ENCODE measurements around the gene TMEM185B.
A peak's percentile ranks its signal among the peaks of the same experiment; 100 is the strongest.

Gene TMEM185B

DNA sequence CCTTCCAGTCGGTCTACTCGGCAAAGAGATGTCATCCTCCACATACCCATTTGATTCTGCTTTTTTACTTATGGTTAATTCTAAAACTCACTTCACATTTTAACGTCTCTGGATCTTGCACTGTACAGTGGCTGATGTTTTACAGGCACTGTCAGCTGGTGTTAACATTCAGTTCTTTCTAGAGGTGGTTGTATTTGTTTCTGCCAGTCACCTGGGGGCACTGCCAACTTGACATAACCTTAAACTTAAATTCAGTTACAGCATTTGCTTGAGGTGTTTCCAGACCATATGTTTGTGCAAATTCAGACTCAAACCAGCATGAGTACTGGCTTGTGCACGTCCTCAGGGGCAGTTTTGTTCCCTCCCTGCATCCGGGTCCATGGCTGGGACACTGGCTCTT is 5.3 kb upstream of the TMEM185B start:
- Mint-ChIP-seq H3K27ac (no peak overlapping the region), H3K27me3 (no peaks in the 10 kb centered on the region), H3K4me3 (no peak overlapping the region), H3K4me1 (peaks cover 95% of the 10 kb centered on the region), H3K9me3 (no peaks in the 10 kb centered on the region)
- DNase-seq: no peak
- no peak for ATAC-seq

DNA sequence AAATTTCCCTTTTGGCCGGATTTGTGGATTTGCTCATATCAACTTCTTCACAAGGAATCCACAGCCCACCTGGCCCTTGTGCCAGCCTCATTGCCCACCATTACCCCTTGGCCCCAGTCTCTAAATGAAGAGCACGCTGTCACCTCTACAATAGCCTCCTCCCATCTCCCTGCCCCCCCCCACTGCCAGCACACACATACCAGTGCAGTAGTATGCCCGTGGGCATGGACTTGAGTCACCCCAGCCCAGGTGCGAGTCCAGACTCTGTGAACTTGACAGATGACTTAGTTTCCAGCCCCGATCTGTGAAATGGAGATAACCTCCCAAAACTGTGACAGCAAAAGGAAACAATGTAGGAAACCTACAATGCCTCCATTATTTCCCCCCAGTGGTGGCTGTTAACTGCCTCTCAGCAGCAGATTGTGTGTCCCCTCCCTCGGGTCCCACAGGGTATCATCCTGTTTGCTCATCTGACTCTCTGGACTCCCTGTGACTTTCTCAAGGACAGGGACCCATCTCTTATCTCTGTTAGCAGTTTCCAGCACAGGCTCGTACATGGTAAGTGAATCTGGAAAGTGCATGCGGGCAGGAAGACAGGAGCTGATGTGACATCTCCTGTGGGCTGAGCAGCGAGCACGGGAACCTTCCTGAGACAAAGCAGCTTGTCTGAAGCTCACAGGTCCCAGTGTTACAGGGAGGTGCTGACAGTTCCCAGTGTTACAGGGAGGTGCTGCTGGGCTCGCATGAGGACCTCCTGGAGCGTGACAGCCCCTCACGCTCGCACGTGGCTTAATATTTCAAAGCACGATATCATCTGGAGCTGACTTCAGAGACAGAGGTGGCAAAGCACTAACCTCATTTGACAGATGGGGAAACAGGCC is 4.2 kb upstream of the TMEM185B start:
- H3K9me3 Mint-ChIP-seq: peaks cover 0 to 3% of the 10 kb centered on the region in 2 donors
- no peak for ATAC-seq
- H3K4me3 Mint-ChIP-seq: peak overlapping the region in 1 of 2 donors; percentile 20
- H3K4me1 Mint-ChIP-seq: peaks cover 88% of the 10 kb centered on the region
- peak overlapping the region in 1 of 2 donors; percentile 64 for H3K27ac Mint-ChIP-seq
- H3K27me3 Mint-ChIP-seq: no peaks in the 10 kb centered on the region
- no peak for DNase-seq

DNA sequence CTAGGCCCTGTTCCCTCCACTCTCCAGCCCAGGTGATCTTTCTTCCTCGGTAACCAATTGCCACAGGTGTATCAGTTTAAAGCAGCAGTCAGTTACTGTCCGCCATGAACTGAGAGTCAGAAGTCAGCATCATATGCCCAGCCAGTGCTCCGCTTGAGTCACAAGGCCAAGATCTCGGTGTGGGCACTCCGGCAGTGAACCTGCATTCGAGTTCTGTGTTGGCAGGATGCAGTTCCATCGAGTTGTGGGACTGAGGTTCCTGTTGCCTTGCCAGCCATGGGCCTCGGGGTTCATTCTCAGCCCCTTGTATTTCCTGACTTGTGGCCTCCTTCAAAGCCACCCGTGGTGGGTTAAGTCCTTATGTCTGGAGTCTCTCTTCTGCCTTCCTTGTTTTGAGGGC is 3.1 kb upstream of the TMEM185B start:
- H3K27ac Mint-ChIP-seq: no peak overlapping the region
- no peak overlapping the region for H3K4me3 Mint-ChIP-seq
- H3K4me1 Mint-ChIP-seq: peaks cover 89% of the 10 kb centered on the region
- no peak for ATAC-seq
- H3K9me3 Mint-ChIP-seq: peaks cover 0 to 8% of the 10 kb centered on the region in 2 donors
- DNase-seq: no peak
- H3K27me3 Mint-ChIP-seq: no peaks in the 10 kb centered on the region

DNA sequence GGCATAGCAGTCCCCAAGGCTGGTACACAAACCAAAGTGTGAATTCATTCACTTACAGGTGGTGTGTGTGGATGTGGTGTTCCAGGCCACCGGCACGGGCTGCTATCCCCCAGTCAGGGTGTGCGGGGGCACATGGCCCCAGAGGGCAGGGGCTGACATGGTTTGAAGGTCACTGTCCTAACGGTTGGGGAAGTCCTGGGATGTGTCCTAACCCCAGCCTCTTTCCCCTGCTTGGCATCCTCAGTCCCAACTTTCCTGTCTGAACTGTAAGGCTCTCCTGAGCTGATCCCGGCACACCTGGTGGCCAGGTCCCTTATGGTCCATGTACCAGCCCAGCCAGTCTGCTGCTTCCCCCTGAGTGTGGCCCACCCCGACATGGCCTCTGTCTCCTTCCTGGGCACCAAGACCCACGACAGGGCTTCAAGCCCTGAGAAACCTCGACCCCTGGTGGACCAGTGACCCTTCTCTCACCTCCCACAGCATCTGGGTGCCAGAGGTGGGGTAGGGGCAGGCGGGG is 2.4 kb upstream of the TMEM185B start:
- no peaks in the 10 kb centered on the region for H3K27me3 Mint-ChIP-seq
- no peak overlapping the region for H3K4me3 Mint-ChIP-seq
- no peak overlapping the region for H3K27ac Mint-ChIP-seq
- H3K4me1 Mint-ChIP-seq: peaks cover 89% of the 10 kb centered on the region
- DNase-seq: no peak
- ATAC-seq: no peak
- H3K9me3 Mint-ChIP-seq: peaks cover 5 to 8% of the 10 kb centered on the region in 2 donors

DNA sequence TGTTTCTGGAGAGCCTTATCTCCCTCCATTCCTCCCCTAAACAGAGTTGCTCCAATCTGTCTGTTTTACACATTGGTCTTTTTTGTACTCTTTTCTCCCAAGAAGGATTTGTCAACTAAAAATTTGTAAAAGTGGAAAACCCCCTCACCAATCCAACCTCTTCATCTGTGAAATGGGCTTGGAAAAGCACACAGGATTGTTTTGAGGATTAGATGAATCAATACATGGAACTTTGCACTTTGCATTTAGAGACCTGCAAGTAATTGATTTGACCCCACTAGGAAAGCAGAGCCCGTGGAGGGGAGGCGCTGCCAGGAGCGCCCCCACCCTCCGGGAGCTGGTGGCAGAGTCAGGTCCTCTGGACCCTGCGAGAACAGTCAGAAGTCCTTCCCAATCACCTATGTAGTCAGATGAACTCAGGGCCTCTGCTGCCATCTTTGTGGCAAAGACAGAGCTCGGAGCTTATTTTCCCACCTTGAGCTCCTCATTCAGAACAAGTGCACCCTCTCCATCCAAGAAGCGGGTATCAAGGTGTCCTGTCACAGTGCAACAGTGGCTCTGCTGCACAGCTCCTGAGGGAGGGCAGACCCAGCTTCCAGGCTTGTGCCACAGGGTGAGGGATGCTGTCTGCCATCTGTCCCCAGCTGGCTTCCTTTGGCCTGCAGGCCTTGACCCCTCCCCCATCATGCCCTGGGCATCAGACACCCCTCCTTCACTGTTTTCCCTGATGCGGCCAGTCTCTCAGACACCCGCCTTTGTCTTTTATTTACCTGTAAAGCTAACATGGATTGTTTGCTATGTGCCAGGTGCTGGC is 1.7 kb upstream of the TMEM185B start:
- H3K9me3 Mint-ChIP-seq: peaks cover 5 to 8% of the 10 kb centered on the region in 2 donors
- ATAC-seq: no peak
- H3K4me1 Mint-ChIP-seq: peaks cover 89% of the 10 kb centered on the region
- DNase-seq: no peak
- no peaks in the 10 kb centered on the region for H3K27me3 Mint-ChIP-seq
- no peak overlapping the region for H3K27ac Mint-ChIP-seq
- H3K4me3 Mint-ChIP-seq: peak overlapping the region; percentile 84 to 90

DNA sequence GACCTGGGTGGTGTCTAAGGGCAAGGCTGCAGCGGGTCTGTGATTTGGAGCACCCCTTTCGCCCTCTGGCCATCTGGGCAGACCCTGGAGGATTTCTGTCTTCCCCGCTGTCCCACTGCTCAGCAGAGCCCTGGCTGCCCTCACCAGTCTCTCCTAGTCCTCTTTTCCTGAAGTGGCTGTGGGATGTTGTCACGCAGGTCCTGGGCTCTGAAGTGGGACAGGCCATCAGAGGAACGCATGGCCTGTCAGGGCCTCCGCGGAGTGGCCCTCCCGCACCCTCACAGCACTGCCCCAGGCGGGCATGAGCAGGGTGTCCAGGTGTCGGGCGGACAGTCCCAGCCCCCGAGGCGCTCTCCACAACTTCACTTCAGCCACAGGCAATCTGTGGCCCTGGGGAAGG is 1.1 kb upstream of the TMEM185B start:
- DNase-seq: no peak
- peaks cover 88% of the 10 kb centered on the region for H3K4me1 Mint-ChIP-seq

DNA sequence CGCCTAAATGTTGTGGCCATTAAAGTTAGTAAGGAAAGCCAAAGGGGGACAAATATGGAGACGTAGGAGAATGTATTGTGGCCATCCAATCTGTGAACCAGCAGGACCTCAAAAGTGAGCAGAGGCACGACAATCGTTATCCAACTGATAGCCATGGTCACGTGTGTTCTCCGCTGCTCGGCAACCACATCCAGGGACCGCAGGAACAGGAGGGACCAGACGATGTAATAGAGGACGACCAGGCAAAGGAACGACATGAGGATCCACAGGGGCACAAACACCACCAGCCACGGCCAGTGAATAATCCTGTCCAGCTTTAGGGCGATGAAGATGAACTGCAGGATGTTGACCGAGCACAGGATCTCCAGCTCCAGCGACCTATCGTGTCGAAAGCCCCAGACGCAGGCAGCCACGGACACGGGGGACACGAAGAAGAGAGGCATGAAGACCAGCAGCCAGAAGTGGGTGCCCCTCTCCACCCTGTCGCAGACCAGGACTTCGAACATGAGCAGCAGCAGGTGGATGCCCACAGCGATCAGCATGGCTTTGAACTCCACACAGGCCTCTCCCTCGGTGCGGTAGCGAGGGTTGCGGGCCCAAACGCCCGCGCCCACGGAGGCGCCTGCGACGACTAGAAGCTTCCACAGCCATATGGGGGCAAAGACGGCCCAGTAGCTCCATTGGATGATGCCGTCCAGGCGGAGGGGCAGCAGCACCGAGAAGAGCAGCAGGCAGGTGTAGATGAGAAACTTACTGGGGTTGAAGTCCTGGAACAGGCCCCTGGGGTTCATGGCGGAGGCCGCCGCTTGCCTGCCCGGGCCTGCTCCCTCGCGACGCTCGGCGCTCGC is 790 bp downstream of the TMEM185B start:
- Mint-ChIP-seq H3K9me3 (peaks cover 5 to 12% of the 10 kb centered on the region in 2 donors), H3K27me3 (no peaks in the 10 kb centered on the region), H3K27ac (peak overlapping the region; percentile 88 to 89), H3K4me3 (peak overlapping the region; percentile 79 to 84), H3K4me1 (peaks cover 69% of the 10 kb centered on the region)
- DNase-seq (no peak), ATAC-seq (peak; percentile 9)

More for the DNA sequence above, 1.1 kb upstream of the TMEM185B start:
- Mint-ChIP-seq H3K27ac (peak overlapping the region in 1 of 2 donors; percentile 13), H3K9me3 (peaks cover 5 to 8% of the 10 kb centered on the region in 2 donors), H3K4me3 (peak overlapping the region; percentile 84 to 90), H3K27me3 (no peaks in the 10 kb centered on the region)
- ATAC-seq: no peak

DNA sequence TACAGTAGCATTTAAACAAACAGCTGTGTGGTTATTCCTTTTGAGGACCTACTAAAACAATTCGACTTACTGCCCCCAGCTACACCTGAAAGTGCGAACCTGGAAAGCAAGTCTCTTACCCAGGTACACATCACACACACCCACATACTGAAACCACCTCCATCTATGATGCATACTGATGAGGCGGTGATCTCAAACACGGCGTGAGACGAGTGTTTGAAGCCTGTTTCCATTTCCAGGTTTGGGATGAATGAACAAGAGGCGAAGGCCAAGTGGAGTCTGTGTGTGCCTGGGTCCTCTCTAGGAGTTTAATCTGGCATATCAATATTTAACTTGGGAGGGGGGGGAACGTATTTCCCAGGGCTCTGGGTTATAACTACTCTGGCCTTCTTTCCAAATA is 1.6 kb downstream of the TMEM185B start:
- Mint-ChIP-seq H3K27me3 (no peaks in the 10 kb centered on the region), H3K27ac (peak overlapping the region; percentile 81 to 88), H3K4me3 (peak overlapping the region; percentile 79 to 84), H3K4me1 (peaks cover 61% of the 10 kb centered on the region), H3K9me3 (peaks cover 9 to 18% of the 10 kb centered on the region in 2 donors)
- DNase-seq: no peak
- no peak for ATAC-seq

DNA sequence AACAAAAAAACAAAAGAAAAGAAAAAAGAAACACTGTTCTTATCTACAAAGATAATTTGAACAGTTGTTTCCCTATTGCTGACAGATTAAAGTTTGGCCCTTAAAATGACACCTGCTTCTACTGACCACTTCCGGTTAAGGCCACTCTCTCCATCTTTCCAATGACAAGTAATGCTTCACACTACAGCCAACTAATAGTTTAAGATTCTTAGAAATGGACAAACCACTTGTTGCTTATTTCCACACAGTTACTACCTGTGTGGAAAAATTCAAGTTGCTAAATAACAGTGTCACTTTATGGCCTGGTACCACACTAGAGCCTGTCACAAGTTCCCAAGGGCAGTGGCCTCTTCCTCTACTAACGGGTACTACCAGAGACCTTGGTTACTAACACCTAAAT is 2.4 kb downstream of the TMEM185B start:
- Mint-ChIP-seq H3K4me3 (peak overlapping the region; percentile 29 to 51), H3K27me3 (no peaks in the 10 kb centered on the region), H3K4me1 (peaks cover 54% of the 10 kb centered on the region), H3K27ac (peak overlapping the region; percentile 44 to 78), H3K9me3 (peaks cover 18 to 27% of the 10 kb centered on the region in 2 donors)
- DNase-seq: no peak
- no peak for ATAC-seq

DNA sequence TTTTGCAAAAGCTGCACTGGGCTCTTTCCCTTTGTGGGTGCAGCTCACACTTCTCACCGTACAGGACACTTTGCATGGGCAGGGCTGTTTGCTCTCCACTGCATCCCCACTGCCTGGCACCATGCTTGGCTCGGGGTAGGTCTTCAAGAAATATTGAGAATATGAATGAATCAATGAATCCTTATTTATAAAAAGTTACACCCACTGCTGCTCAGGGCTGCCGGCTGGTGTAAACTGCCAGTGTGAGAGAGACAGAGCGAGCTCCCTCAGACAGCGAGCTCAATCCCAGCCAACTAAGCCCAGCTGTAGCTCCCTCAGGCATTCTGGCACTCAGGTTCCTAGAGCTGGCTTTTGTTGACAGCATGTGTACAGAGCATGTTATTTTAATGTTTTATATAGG is 3.4 kb downstream of the TMEM185B start:
- Mint-ChIP-seq H3K4me3 (no peak overlapping the region), H3K9me3 (peaks cover 18 to 28% of the 10 kb centered on the region in 2 donors), H3K27me3 (no peaks in the 10 kb centered on the region), H3K4me1 (peaks cover 46% of the 10 kb centered on the region), H3K27ac (no peak overlapping the region)
- DNase-seq (peak in 1 of 2 donors; percentile 1), ATAC-seq (no peak)

DNA sequence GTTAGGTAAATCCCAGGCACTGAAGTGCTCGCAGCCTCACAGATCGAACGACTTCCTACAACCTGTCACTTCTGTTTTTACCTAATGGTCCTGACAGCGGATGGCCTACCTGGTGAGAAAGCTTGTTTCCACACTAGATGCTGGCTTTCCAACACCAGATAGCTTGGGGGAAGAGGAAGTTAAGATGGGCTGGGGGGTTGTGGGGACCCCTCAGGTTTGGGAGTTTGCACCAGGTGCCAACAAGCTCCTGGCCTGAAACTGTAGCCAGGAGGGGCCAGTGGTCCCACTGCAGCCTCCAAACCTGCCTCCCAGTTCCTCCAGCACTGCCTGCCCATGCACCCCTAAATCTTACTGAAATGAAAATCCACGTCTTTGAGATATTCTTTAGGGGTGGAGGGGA is 3.9 kb downstream of the TMEM185B start:
- no peaks in the 10 kb centered on the region for H3K27me3 Mint-ChIP-seq
- no peak overlapping the region for H3K27ac Mint-ChIP-seq
- H3K4me1 Mint-ChIP-seq: peaks cover 41% of the 10 kb centered on the region
- no peak overlapping the region for H3K4me3 Mint-ChIP-seq
- ATAC-seq (no peak), DNase-seq (peak in 1 of 2 donors; percentile 4)
- peaks cover 18 to 28% of the 10 kb centered on the region in 2 donors for H3K9me3 Mint-ChIP-seq

DNA sequence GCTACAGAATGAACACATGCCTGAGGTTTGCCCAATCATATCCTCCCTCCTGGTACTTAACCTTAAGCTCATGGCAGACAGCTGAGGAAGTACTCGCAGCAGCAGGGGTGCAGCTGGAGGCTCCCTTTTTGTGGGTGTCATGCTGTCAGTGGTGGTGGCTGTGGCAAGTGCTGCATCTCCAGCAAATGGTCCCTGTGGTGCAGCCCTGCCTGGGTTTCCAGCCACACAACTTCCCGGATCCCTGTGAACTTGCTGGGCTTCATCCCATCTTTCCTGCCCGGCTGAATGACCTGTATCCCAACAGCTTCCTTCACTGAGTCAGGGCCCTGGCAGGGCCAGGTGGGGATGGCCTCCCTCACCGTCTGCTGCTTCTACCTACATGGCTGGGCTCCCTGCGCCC is 5.0 kb downstream of the TMEM185B start:
- DNase-seq (peak in 1 of 2 donors; percentile 1), ATAC-seq (no peak)
- Mint-ChIP-seq H3K4me1 (peaks cover 33% of the 10 kb centered on the region), H3K27ac (no peak overlapping the region), H3K9me3 (peaks cover 18 to 28% of the 10 kb centered on the region in 2 donors), H3K27me3 (no peaks in the 10 kb centered on the region), H3K4me3 (no peak overlapping the region)

DNA sequence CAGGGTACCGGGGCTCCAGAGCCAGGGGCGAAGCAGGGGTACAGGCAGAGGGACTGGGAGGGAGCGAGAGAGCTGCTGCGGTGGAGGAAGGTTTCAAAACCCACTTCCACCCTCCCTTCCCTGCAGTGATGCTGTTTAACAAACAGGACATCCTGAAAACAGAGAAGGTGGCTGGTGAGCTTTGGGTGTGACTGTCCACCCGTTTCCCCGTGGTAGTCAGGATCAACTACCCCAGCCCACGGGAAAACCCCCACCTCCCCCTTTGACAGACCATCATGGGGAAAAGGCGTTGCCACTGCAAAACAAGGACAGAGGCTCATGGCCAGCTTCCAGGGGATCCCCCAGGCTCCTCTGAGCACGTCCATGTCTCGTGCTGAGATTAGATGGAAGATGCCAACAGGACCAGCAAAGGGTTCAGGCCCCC is 12.9 kb downstream of the TMEM185B start:
- ATAC-seq (peak; percentile 67), DNase-seq (no peak)
- Mint-ChIP-seq H3K27me3 (no peaks in the 10 kb centered on the region), H3K27ac (peak overlapping the region in 1 of 2 donors; percentile 83), H3K4me1 (no peaks in the 10 kb centered on the region), H3K9me3 (no peaks in the 10 kb centered on the region), H3K4me3 (peak overlapping the region; percentile 12 to 57)

DNA sequence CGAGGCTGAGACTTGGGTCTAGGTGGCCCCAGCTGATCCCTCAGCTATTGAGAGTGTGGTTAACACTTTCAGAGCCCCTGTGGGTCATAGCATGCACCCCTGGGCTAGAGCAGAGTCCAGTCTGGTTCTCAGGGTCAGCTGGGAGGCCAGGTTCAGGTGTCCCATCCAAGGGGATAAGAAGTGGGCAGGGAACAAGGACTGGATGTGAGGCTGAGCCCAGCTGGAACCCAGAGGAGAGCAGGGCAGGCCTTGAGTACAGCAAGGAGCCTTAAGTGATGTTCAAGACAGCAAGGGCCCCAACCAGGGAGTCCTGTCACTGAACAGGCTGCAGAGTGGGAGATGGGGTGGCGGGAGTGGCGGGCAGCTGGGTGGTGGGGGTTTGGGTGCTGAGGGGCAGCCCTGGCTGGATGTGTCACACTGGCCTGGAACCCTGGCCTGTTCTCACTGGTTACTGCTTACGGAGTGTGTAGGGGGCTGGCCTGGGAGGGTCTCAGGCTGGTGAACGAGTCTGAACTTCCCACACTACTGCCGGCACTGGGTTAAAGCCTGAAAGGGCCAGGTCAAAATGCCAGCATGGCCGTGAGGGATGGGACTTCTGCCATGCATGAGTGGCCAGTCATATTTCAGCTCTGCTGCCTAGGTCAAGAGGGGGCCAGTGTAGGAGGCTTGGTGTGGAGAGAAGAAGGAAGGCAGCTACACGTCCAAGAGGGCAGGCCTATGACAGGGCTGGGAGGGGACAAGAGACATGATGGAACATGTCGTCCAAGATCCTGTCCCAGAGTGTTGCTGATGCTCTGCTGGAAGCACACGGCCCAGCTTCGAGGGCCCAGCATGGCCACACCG is 13.6 kb downstream of the TMEM185B start:
- ATAC-seq (peak; percentile 51), DNase-seq (no peak)
- Mint-ChIP-seq H3K4me1 (no peaks in the 10 kb centered on the region), H3K9me3 (no peaks in the 10 kb centered on the region), H3K4me3 (peak overlapping the region; percentile 12 to 57), H3K27me3 (no peaks in the 10 kb centered on the region), H3K27ac (peak overlapping the region; percentile 37 to 83)
